GM18499 (cell line): ENCODE data around the gene VPS13C.

Experiments
- ATAC-seq: cut with Tn5 transposase; IDR thresholded peaks from one replicate; pipeline ENCODE4 v1.9.1; 2021; ENCODE audit warnings: moderate number of reproducible peaks; ENCODE audit not compliant: insufficient read depth, unreplicated experiment

VPS13C gene

GRCh38 chr15:61974118-61974517, 86.1 kb downstream of the VPS13C start:
- ATAC-seq = no peak

DNA sequence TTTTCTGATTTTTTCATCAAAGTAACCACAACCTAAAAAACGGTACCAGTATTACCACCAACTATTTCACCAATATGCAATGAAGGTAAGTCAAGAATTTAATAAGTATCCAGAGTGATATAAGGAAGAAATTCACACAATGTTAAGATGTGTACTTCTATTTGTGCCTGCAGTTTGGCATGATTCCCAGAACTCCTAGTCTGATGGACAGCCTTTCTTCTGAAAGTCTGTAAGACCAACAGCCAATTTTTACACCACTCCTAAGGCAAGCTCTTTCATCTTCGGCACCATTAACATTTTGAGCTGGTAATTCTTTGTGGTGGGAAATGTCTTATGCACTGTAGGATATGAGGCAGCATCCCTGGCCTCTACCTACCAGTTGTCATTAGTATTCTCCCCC, 108.3 kb downstream of the VPS13C start:
- no peak for ATAC-seq

- ATAC-seq = no peak
Measured at GRCh38 chr15:61946778-61947177, 113.5 kb downstream of the VPS13C start.

DNA sequence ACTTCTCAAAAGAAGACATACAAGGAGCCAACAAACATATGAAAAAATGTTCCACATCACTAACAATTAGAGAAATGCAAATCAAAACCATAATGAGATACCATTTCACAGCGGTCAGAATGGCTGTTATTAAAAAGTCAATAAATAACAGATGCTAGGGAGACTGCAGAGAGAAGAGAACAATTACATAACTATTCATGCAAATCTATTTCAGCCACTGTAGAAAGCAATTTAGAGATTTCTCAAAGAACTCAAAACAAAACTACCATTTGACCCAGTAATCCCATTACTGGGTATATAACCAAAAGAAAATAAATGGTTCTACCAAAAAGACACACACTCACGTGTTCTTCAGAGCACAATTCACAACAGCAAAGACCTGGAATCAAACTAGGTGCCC, 116.3 kb downstream of the VPS13C start:
- no peak for ATAC-seq

- no peak for ATAC-seq
Measured at GRCh38 chr15:61938249-61938648, 122.0 kb downstream of the VPS13C start.

GRCh38 chr15:61936528-61937195, 123.6 kb downstream of the VPS13C start:
- ATAC-seq = no peak

- no peak for ATAC-seq
Measured at GRCh38 chr15:61935493-61935892, 124.8 kb downstream of the VPS13C start.

DNA sequence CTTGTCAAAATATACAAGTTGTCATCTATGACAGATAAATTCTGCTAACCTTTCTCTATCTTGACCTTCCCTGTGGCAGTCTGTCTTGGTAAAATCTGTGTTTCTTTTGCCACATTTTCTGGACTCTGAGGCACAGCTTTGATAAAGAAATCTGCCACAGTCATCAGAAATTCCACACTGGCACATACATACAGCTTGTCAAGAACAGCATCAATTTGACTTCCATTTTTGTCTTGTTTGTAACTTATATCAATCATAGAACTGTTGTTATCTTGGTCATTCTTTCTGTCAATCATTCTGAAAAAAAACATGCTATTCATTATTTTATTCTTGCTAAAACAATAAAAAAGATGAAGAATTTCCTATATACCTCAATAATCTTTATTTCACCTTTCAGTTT, 130.8 kb downstream of the VPS13C start:
- no peak for ATAC-seq

DNA sequence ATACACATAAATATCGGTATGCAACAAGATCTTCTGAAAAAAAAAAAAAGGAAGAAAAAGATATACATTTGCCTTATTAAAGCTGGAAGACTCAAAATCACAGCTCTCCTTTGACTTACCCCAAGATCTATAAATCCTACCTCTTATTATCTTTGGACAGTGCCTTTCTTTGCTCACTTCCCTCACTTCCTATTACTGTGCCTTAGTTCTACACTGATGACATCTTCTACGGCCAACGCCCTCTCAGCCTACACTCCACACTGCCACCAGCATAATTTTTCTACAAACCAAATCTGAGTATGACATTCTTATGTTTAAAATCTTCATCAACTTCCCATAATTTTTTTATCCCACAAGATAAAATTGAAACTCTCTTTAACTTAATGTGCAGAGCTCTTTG, 137.1 kb downstream of the VPS13C start:
- ATAC-seq = no peak

GRCh38 chr15:61921093-61921492, 139.2 kb downstream of the VPS13C start:
- ATAC-seq = no peak

GRCh38 chr15:61917457-61917856, 142.8 kb downstream of the VPS13C start:
- ATAC-seq = no peak

GRCh38 chr15:61916104-61916503, 144.1 kb downstream of the VPS13C start:
- ATAC-seq = no peak

DNA sequence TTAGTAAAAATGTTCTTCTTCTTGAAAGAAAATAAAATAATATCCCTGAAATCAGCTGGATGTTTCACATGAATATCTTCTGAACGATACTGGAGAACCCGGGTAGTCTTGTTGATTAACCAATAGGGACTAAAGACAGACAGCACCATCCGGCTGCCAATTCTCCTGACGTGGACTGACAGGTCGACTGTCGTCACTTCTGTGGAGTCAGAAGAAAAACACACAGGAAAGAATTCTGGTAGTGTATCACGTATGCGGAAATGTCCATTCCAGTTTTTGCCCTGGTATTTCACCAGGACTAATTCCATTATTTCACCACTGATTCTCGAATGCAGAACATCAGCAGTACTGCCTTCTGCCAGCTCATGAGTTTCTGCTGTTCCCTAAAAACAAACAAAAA, 144.6 kb downstream of the VPS13C start:
- ATAC-seq = no peak

GRCh38 chr15:61910839-61911369, 149.3 kb downstream of the VPS13C start:
- ATAC-seq = no peak

DNA sequence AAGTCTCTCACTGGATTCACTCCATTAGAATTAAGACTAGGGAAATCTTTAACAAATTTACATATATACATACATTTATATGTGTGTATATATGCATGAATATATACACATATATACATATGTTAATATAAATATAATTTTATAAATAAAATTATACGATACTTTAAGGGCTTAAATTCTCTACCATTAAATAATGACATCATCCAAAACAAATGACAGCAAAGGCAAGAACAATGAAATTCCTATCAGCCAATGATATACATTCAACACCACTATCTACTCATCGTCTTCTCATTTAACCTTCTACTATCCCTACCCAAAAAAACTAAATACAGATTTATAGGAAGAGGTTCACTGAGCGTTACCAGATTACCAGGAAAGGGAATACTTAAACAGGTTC, 152.0 kb downstream of the VPS13C start:
- no peak for ATAC-seq

GRCh38 chr15:61907753-61908086, 152.5 kb downstream of the VPS13C start:
- no peak for ATAC-seq

DNA sequence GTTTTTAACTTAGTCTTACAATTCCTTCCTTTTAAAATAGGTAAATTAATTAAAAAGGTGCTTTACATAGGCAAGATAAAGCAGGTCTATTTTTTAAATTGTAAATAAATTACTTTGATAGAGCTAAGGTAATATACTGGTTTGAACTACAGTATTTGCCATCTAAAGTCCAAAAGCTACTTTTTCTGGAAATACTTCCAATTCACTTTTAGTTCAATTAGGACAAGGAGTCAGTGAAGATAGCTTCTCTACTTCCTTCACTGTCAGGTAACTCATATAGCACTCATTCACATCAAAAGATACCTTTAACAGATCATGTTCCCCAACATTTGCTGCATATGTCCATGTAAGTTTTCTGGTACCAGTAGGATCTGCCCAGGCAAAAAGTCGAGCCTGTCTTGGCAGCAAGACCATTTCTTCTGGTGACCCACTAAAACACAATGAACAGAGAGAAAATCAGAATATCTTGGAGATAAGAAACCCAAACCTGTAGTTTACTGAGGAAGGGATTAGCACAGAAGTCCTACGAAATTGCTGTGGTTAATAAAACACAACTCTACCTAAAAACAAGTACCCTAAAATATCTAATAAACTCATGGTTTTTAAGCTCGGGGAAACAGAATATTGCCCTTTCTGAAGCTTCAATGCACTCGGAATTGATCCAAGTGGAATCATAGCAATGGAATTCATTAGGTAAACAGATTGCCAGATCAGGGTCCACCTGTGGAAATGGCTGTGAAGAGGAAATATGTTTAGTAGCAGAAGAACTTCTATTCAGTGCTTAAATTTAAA, 153.1 kb downstream of the VPS13C start:
- no peak for ATAC-seq

GRCh38 chr15:61893146-61893545, 167.1 kb downstream of the VPS13C start:
- no peak for ATAC-seq

GRCh38 chr15:61892140-61892539, 168.1 kb downstream of the VPS13C start:
- no peak for ATAC-seq

DNA sequence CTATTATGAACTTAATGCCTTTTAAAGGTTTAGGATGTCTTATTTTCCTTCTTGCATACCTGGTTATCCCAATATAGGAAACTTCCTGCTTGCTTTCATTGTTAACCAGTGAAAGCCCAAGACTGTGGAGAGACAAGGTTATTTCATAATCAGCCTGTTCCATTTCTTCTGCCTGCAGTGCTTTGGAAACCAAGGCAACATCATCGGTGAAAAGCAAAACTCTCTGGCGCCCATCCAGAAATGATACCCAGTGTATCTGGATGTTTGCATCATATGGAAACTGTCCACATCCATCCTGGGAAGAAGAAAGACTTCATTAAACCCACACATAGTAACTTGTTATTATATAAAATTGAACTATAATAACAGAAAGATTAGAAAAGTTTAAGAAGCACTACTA, 170.1 kb downstream of the VPS13C start:
- ATAC-seq = no peak

GRCh38 chr15:61889706-61890105, 170.5 kb downstream of the VPS13C start:
- no peak for ATAC-seq
